Endometrial microvascular endothelial cells (primary cell): ENCODE data around the gene SASS6. TPM values are rescaled to one million over a fixed set of nuclear protein-coding genes. Genes with fewer than 3 reads are reported as not detected.

Source experiments
- in situ Hi-C: cut with HindIII; loops from 2 replicates; pipeline ENCODE4 v1.10.0; 2017; ENCODE audit warnings: low sequenced_read_pairs, low pct_unique_long_range_greater_than_20kb; ENCODE audit errors: inconsistent ontology term
- total RNA-seq: library from RNA; depleted of rRNA; stranded (reverse); fragments of >200 nt; gene quantifications from one replicate; pipeline ENCODE4 v1.2.3, GENCODE V29; 2015; ENCODE audit errors: inconsistent ontology term

SASS6 gene, protein sequence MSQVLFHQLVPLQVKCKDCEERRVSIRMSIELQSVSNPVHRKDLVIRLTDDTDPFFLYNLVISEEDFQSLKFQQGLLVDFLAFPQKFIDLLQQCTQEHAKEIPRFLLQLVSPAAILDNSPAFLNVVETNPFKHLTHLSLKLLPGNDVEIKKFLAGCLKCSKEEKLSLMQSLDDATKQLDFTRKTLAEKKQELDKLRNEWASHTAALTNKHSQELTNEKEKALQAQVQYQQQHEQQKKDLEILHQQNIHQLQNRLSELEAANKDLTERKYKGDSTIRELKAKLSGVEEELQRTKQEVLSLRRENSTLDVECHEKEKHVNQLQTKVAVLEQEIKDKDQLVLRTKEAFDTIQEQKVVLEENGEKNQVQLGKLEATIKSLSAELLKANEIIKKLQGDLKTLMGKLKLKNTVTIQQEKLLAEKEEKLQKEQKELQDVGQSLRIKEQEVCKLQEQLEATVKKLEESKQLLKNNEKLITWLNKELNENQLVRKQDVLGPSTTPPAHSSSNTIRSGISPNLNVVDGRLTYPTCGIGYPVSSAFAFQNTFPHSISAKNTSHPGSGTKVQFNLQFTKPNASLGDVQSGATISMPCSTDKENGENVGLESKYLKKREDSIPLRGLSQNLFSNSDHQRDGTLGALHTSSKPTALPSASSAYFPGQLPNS
- 4.8 TPM for total RNA-seq

DNA sequence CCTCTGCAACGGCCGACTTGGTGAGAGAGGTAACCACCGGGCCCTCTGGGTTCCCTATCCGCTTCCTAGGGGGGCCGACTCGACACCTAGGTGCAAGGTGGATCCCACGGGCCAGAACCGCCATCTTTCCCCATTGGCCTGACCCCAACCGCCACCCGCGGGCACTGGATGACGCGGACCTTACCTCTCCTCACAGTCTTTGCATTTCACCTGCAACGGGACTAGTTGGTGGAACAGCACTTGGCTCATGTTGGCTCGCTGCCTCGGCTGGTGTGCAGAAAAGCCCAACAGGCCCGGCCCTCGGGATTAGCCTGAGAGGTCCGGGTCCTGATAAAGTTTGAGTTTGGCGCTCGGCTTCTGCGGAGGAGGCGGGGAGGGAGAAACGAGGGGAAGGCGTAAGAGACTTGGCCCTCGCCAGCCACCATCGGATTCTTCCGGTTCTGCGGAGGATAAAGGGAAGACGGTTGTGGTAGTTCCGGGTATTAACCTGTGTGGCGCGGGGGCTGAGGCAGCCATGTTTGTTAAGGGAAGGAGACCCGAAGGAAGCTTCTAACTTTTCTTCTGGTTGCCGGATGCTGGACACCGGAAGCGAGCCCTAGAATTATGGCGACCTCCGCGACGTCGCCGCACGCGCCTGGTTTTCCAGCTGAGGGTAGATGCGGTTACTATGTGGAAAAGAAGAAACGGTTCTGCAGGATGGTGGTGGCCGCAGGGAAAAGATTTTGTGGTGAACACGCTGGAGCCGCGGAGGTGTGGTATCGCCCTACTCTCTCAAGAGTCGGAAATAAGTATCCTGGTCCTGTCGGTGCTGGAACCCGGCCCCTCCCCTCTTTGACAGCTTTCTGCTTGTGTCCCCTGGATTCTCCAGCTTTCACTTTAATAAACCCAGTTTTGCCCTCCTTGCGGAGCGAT is at the start of gene SASS6, which contains the start of gene TRMT13:
Gene SASS6, minus strand, starts transcription at position 365 of the 912 bp plus-strand sequence. Its CDS starts 116 bp downstream, at position 249.
Gene TRMT13, plus strand, starts transcription at position 598 of the 912 bp plus-strand sequence. Its CDS starts 6 bp downstream, at position 604.
- in situ Hi-C loops, result no loop called here

DNA sequence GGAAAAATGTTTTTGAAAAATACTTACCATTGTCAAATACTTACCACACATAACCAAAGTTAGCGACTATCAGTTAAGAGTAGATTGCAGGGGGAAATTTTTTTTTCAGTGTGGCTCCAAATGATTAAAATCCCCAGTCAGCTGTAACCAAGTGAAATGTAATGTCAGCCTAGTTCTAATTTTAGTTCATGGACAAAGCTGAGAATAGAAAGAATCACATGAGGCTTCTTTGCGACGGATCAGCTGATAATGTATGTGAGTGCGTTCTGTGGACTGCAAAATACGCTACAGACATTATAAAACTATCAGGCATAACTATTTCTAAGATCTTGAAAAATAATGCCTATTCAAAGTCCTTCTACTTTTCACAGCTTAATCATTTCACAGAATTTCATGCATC is 45.4 kb upstream of the SASS6 start, which contains the start of gene LRRC39:
Gene LRRC39, minus strand, starts transcription at position 166 of the 400 bp plus-strand sequence. CDS start 9,740 bp downstream, outside the sequence.
- in situ Hi-C loops, result no loop called here

DNA sequence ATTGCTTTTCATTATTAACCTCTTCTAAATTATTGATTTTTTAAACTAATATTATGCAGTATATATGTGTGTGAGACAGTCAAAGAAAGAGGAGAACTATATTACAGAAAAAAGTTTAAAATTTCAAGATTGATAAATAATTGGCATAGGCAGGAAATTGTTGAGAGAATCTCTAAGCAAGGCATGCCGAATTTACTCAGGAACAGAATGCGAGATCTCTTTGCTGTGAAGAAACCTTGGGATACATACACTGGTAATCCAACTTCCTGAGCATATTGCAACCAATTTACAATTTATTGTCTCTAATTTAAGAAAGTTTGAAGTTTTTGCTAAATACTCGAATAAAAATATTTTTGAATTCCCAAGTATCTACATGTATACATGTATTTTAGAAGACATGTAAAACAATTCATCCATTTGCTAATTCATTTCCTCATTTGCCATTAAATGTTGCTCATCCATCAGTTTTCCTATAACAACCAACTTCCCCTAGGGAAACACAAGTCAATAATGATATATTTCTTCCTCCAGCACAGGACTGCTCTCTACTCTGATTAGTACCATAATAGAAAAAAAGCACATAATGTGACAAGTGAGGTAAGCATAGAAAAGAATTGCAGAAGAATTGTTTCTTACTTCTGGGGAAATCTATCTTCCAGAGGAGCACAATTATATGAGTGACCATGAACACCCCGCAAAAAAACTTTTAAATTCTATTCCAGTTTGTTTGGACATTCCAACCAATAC is 44.7 kb upstream of the SASS6 start:
- in situ Hi-C loops, result no loop called here

DNA sequence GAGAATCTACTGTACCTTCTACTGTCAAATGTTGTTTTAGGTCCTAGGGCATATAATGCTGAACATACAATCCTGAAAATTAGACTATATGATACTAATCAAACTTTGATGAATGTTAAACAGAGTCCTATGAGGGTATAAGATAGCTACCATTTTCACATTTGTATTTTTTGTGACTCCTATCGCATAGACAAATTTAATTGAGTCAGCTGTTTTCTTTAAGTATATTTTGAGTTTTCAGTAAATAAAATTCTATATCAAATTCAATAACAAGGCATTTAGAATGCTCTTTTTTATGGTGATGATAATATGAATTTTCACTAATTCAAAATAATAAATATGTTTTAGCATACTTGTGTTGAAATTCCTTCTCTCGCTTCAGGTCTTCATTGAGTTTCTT is 35.3 kb upstream of the SASS6 start:
- in situ Hi-C loops, result no loop called here

DNA sequence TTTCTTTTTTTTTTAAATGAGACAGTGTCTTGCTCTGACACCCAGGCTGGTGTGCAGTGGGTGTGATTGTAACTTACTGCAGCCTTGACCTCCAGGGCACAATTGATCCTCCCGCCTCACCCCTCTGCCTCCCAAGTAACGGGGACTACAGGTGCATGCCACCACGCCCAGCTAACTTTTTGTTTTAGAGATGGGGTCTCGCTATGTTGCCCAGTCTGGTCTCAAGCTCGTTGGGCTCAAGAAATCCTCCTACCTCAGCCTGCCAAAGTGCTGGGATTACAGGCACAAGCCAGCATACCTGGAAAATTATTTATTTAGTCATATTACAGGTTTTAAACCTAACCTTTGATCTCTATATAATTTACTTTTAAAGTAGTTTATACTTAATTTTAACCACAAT is 32.0 kb upstream of the SASS6 start:
- in situ Hi-C loops, result no loop called here

DNA sequence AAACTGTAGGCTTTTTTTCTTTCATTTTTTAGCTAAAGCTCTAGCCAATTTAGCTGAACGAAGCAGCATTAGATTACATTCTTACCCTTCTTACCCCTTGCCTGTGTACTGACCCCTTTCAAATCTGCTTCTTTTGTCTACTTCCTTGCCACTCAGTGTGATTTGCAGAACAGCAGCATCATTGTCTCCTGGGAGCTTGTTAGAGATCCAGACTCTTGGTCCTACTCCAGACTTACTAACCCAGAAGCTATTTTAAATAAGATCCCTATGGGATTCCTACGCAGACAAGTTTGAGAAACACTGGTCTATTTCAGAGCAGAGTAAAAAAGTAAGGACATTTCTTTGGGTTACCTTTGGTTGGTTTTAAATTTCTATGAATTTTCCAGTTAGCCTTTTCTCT is 31.5 kb upstream of the SASS6 start:
- in situ Hi-C loops, result no loop called here

DNA sequence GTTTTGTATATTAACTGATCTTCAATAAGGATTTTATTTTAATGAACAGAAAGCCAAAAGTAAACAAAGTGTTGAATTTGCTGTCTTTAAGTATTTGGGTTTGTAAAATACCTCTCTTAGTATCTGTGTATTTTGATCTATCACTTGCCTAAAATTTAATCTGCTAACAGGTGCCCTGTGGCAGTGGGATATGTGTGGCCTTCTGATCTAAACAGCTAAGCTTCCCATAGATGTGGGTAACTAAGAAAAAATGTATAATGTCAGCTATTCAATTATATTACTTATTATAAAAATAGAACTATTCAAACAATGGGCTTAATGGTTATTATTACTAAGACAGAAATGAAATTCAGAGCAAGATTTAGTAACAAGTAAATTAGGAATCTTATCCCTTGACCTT is 30.2 kb upstream of the SASS6 start:
- in situ Hi-C loops, result no loop called here

DNA sequence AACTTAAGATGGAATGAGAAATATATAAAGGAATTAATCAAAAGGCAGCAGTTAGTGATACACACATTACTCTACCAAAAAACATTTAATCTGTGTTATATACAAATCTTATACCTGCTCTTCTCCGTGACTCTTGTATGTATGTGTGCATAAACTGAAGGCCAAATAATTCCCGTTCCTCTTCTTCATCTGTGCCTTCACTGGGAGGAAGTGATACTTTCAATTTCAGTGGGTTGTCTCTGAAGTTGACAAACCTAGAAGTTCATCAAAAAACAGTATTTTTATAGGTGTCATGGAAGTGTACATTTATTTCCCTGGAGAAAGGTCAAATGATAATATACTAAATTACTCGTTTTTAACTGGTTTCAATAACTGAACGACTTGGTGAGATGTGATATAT is 19.5 kb upstream of the SASS6 start:
- in situ Hi-C loops, result no loop called here

DNA sequence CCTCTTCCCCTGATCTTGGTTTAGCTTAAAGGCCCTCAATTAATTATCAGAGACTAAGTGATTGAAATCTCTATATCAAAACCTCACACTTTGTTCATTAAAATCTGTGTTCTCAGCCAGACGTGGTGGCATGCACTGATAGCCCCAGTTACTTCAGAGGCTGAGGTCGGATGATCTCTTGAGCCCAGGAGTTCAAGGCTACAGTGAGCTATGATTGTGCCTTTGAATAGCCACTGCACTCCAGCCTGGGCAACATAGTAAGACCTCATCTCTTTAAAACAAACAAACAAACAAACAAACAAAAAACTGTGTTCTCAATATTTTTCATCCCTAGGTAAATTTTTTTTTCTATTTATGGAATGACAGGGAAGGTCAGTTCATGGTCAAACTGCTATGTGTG is 18.9 kb upstream of the SASS6 start:
- in situ Hi-C loops, result no loop called here

DNA sequence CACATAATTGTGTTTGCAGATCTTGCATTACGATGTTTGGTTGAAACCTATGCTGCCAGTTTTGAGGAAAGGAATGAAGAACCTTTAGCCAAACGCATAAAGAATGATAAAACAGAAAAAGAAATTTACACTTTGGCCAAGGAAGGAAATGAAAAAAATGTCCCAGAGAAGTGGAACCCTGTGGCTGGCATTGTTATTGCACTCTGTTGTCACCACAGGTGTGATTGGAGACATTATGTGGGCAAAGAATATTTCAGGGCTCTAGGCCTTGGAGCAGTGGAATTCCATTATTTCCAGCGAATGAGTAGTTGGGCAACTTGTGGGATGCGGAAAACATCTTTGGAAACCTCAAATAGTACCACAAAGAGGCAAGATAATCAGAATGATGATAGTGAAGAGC is 15.1 kb upstream of the SASS6 start:
- in situ Hi-C loops, result no loop called here

DNA sequence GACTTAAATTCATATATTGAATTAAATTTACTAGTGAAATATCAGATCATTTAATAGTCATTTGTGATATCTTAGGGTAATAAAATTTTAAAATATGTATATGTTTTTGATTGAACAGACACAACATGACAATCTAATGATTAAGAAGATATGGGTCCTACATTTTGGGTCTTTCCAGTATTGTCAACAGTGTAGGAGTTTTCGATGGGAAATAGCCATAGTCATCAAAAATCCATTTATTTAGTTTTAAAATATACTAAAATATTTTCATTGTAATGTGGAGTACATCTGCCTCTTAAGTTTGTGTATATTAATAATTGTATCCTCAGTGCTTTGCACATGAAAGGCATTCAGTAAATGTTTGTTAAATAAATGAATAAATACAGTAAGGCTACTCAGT is 14.2 kb upstream of the SASS6 start:
- in situ Hi-C loops, result no loop called here

DNA sequence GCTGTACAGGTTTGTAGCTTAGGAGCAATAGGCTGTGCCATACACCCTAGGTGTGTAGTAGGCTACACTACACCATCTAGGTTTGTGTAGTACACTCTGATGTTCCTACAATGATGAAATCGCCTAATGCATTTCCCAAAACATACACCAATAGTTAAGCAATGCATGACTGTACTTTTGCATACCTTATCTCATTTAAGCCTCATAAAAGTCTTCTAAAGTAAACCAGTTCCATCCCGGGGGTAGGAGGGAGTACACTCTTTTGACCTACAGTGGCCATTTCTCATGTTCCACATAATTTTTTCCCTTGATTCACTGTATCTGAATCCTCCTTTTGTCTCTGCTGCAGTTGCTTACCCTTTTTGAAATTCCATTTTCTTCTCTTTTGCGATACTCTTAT is 12.4 kb upstream of the SASS6 start:
- in situ Hi-C loops, result no loop called here

DNA sequence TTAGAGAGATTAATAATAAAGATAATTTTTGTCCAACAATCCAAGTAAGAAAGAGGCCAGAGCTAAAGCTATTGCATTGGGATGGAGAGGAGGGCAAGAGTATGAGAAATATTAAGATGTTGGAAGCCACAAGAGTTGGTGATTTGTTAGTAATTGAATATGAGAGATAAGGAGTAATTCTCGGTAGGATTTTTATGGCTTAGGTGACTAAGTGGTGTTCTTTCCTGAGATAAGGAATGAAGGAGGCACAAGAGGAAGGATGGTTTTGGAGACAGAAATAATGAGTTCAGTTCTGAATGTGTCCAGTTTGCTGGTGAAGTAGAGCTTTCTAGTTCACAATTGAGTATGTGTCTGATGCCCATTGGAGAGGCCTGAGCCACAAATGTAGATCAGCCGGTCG is 9.6 kb upstream of the SASS6 start:
- in situ Hi-C loops, result no loop called here

DNA sequence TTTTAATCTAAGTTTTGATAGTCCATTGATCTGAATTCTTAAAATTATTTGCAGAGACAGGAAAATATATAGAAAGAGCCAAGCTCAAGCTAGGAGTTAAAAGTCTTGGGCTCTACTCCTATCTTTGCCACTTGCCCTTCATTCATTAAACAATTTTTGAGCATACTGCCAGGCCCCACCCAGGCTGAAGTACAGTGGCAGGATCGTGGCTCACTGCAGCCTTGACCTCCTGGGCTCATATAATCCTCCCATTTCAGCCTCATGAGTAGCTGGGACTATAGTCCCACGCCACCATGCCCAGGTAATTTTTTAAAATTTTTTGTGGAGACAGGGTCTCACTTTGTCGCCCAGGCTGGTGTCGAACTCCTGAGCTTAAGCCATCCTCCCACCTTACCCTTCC is 8.5 kb upstream of the SASS6 start:
- in situ Hi-C loops, result no loop called here

DNA sequence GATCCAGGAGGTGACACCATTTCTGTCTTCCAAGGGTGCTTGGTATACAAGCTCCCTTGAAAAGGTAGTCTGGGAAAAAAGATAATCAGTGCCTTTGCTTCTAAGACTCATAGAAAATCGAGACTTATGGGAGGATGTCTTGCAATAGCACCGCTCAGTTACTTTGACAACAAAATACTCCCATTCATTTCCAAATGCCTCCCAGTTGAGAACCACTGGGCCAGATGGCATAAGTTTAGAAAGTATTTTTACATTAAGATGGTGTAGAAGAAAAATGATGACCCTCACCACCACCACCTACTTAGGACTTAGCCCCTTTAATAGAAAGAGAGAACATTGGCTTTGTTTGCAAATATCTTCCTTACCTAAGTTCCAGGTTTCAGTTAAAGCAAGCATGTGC is 4.9 kb upstream of the SASS6 start:
- in situ Hi-C loops, result no loop called here

DNA sequence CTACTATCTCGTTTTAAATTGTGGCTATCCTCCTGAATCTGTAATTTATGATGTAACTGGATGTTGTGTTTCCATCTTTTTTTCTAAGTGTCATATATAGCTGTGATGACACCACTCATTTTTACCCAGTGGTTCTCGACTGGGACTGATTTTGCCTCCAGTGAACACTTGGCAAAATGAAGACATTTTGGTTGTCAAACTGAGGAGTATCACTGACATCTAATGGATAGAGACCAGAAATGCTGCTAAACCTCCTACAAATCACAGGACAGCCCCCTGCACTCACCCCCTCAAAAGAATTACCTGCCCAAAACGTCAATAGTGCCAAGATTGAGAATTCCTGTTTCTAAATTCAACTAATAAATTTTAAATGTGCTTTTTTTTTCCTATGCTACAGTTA is 2.1 kb upstream of the SASS6 start:
- in situ Hi-C loops, result no loop called here

DNA sequence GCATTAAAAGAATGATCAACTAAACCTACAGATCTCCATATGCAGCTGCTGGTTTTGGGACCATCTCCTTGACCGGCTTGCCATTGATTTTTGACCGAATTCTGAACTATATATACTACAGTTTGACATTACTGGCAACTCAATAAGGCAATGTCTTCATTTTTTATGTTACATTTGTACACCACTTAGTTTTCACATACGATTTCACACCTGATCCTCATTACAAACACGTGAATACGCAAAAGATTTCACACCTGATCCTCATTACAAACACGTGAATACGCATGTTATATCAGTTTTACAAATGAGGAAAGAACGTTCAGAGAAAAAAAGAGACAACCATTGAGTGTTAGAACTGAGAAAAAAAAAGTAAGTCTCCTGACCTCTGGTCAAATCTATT is 1.1 kb downstream of the SASS6 start:
- in situ Hi-C loops, result no loop called here

DNA sequence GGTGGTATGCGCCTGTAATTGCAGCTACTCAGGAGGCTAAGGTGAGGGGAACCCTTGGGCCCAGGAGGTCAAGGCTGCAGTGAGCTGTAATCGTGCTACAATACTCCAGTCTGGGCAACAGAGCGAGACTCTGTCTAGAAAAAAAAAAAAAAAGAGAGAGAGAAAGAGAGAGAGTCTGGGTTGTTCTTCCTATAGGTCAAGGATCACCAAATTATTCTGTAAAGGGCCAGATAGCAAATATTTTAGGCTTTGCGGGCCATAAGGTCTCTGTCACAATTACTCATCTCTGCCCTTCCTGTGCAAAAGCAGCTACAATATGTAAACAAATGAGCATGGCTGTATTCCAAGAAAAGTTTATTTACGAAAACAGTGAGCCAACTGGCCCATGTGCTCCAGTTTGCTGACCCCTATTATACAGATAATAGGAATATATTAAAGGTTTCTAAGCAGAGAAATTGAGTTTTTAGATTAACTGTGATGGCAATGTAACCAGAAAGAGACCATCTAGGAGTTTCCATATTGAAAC is 2.1 kb downstream of the SASS6 start:
- in situ Hi-C loops, result no loop called here
